K562 (cell line): ENCODE measurements around the gene COPS4. TPM values are rescaled to one million over a fixed set of nuclear protein-coding genes. Genes with fewer than 3 reads are reported as not detected.
"Not testable (repeated sequence)": the region's sequence is repeated elsewhere in the genome, so short reads cannot be mapped to it uniquely, and the experiment has no call there.

Experiments
- ATAC-seq: fragments of 200-7000 bp; cut with Tn5 transposase; 3 replicates; pipeline ENCODE4 v1.9.1; 2020; ENCODE audit warnings: moderate library complexity
- BruUV-seq: library from RNA; stranded (reverse); fragments of 400-500 nt; replicated peaks from 2 replicates; lab custom pipeline; 2021; lab: Mats Ljungman, UMichigan
- CTCF ChIA-PET: fragments of 300-600 bp; formaldehyde crosslinking; extraction: SDS; loops from one replicate; lab custom pipeline; 2021; ENCODE audit warnings: low intra/inter-chr PET ratio; lab: Yijun Ruan, JAX
- POLR2A ChIA-PET: fragments of 300-600, 350-650 bp; sonication (Branson Sonifier 250); formaldehyde crosslinking; extraction: SDS; loops from one replicate; lab custom pipeline; 2021; ENCODE audit warnings: antibody characterized with exemption, inconsistent platforms; lab: Yijun Ruan, JAX
- DNase-seq, 4 experiments: peaks; one replicate each; pipeline versions ENCODE4 v3.0.0 to v3.0.0-alpha.2; 2011 to 2018; ENCODE audit warnings: low spot score in 3 of 4, mixed read lengths in 3 of 4; ENCODE audit errors: extremely low read depth in 1 of 4
- FAIRE-seq: peaks from 2 replicates; lab custom pipeline; 2011; peaks lifted over from hg19 to GRCh38; lab: Jason Lieb, UNC
- H2AFZ ChIP-seq: 2 replicates; pipeline ENCODE4 v1.6.0; 2011; ENCODE audit warnings: low read depth, low read length, control low read depth, inconsistent platforms
- H3K27ac ChIP-seq: fragments of 200-600 bp; 3 replicates; pipeline ENCODE4 v1.8.0; 2011; ENCODE audit warnings: low read depth, mild to moderate bottlenecking, control low read depth, inconsistent platforms, low read length, moderate library complexity, mixed read lengths; ENCODE audit errors: extremely low read depth
- H3K27me3 ChIP-seq, 2 experiments: fragments of 300-600 bp in 1 of 2; 2 replicates in 1 of 2; 3 replicates in 1 of 2; pipeline versions ENCODE4 v1.6.0 to v1.8.0; 2011; ENCODE audit warnings: inconsistent platforms in 2 of 2, low read length in 2 of 2, mild to moderate bottlenecking in 1 of 2, mixed read lengths in 1 of 2, moderate library complexity in 1 of 2; ENCODE audit not compliant: control insufficient read depth in 2 of 2, insufficient read depth in 2 of 2
- H3K36me3 ChIP-seq: fragments of 300-600 bp; 3 replicates; pipeline ENCODE4 v1.8.0; 2011; ENCODE audit warnings: mild to moderate bottlenecking, low read length, inconsistent platforms; ENCODE audit not compliant: control insufficient read depth, insufficient read depth
- H3K4me1 ChIP-seq, 2 experiments: fragments of 200-600 bp in 1 of 2; replicated peaks in 1 of 2; 2 replicates in 1 of 2; 3 replicates in 1 of 2; pipeline versions ENCODE4 v1.5.1 to v1.8.0; 2011; ENCODE audit warnings: inconsistent platforms in 2 of 2, low read length in 2 of 2, mild to moderate bottlenecking in 1 of 2, mixed read lengths in 1 of 2, moderate library complexity in 1 of 2; ENCODE audit not compliant: control insufficient read depth in 2 of 2, insufficient read depth in 2 of 2
- H3K4me2 ChIP-seq: 2 replicates; pipeline ENCODE4 v1.6.1; 2011; ENCODE audit warnings: low read length, control low read depth, inconsistent platforms, mixed read lengths; ENCODE audit not compliant: insufficient read depth
- H3K4me3 ChIP-seq: fragments of 200-600 bp; sonication (generic), shearing (Covaris generic); 2 replicates; pipeline ENCODE4 v1.5.1; 2016; ENCODE audit warnings: control low read depth, inconsistent platforms
- H3K79me2 ChIP-seq: fragments of 200-600 bp; 3 replicates; pipeline ENCODE4 v1.8.0; 2011; ENCODE audit warnings: low read length, inconsistent platforms; ENCODE audit not compliant: control insufficient read depth, insufficient read depth
- H3K9ac ChIP-seq, 2 experiments: 2 replicates each; pipeline versions ENCODE4 v1.6.0 to v1.6.1; 2011; ENCODE audit warnings: low read depth in 2 of 2, low read length in 2 of 2, control low read depth in 1 of 2, inconsistent platforms in 1 of 2, mild to moderate bottlenecking in 1 of 2, mixed read lengths in 1 of 2; ENCODE audit not compliant: insufficient read depth in 1 of 2
- H3K9me1 ChIP-seq: one replicate; pipeline ENCODE4 v1.6.0; 2011; ENCODE audit warnings: inconsistent platforms, mild to moderate bottlenecking, low read length, moderate library complexity; ENCODE audit not compliant: control insufficient read depth, insufficient read depth
- H3K9me3 ChIP-seq: replicated peaks from 2 replicates; pipeline ENCODE4 v1.5.1; 2011; ENCODE audit warnings: low read depth, low read length, inconsistent platforms; ENCODE audit not compliant: control insufficient read depth, insufficient read depth
- H4K20me1 ChIP-seq: replicated peaks from 2 replicates; pipeline ENCODE4 v1.6.1; 2011; ENCODE audit warnings: low read length, inconsistent platforms, mixed read lengths; ENCODE audit not compliant: control insufficient read depth, insufficient read depth
- ATF3 ChIP-seq, 2 experiments: fragments of 450-650 bp in 1 of 2; sonication (generic) in 1 of 2; formaldehyde crosslinking in 1 of 2; IDR thresholded peaks in 1 of 2; conservative IDR thresholded peaks in 1 of 2; 2 replicates each; pipeline versions ENCODE4 v1.6.1 to v1.8.1; 2016 to 2023; ENCODE audit warnings: mild to moderate bottlenecking in 2 of 2, moderate library complexity in 2 of 2, inconsistent platforms in 1 of 2, missing genetic modification reagents in 1 of 2
- CEBPB ChIP-seq: fragments of 450-650 bp; IDR thresholded peaks from 2 replicates; pipeline ENCODE4 v1.6.1; 2016; ENCODE audit warnings: missing genetic modification characterization, missing compliant biosample characterization
- CEBPG ChIP-seq, 3 experiments: fragments of 200-800 bp in 1 of 3; sonication (Bioruptor generic) in 1 of 3; sonication (generic) in 1 of 3; formaldehyde crosslinking in 1 of 3; IDR thresholded peaks in 2 of 3; conservative IDR thresholded peaks in 1 of 3; 2 replicates each; pipeline versions ENCODE4 v1.6.1 to v1.8.0; 2016 to 2022; ENCODE audit warnings: missing compliant biosample characterization in 2 of 3, missing genetic modification characterization in 2 of 3, mild to moderate bottlenecking in 1 of 3, missing genetic modification reagents in 1 of 3
- DPF2 ChIP-seq: fragments of 450-650 bp; IDR thresholded peaks from 2 replicates; pipeline ENCODE4 v1.6.1; 2016
- FOXO4 ChIP-seq: fragments of 450-650 bp; formaldehyde crosslinking; IDR thresholded peaks from 2 replicates; pipeline ENCODE4 v1.4.0; 2020; ENCODE audit warnings: mild to moderate bottlenecking, moderate library complexity
- WGBS: fragments of 100-300 bp; shearing (Covaris generic); methylation state at CpG from one replicate; pipeline ENCODE4 v1.1.6; 2016; ENCODE audit warnings: low coverage, mixed read lengths; ENCODE audit not compliant: insufficient coverage; ENCODE audit errors: missing lambda C conversion rate; 5-methylcytosine and 5-hydroxymethylcytosine counted together
- in situ Hi-C: fragments of 300-500 bp; cut with MboI; formaldehyde crosslinking; loops from 4 replicates; pipeline ENCODE4 v1.15.0; 2018; ENCODE audit warnings: inconsistent platforms, mixed read lengths
- intact Hi-C: fragments of 100-400 bp; cut with micrococcal nuclease; formaldehyde crosslinking; loops from 2 replicates; pipeline ENCODE4 v1.14.2; 2022
- polyA plus RNA-seq, 8 experiments: library from polyadenylated mRNA; depleted of rRNA in 4 of 8; stranded (reverse) in 5 of 8; unstranded in 3 of 8; fragments of >200 nt; fragmentation: Nextera tagmentation in 2 of 8; fragmentation: Illumina TruSeq in 1 of 8; extraction: Ambion mirVana in 2 of 8; extraction: Trizol in 1 of 8; gene quantifications; 2 replicates each; pipeline versions ENCODE4 v1.2.1 to v1.2.3, GENCODE V29; 2011 to 2014; ENCODE audit warnings: inconsistent platforms in 1 of 8, missing spikeins in 1 of 8
- total RNA-seq, 7 experiments: library from RNA; depleted of rRNA in 6 of 7; stranded (reverse); fragments of >200 nt in 6 of 7; fragmentation: Illumina TruSeq in 2 of 7; extraction: Trizol in 2 of 7; gene quantifications; 2 replicates each; pipeline versions ENCODE4 v1.2.1 to v1.2.3, GENCODE V29; 2011 to 2021; ENCODE audit warnings: low replicate concordance in 1 of 7

Gene COPS4
- total and polyA plus RNA-seq, 9 of the 15 experiments (the other 6 are each of a cell fraction or from before 2014, with no cell fraction given): 44.7 to 180 (median 70.9) TPM

- H3K4me3 ChIP-seq, H3K4me2 ChIP-seq, H3K4me1 ChIP-seq, H3K27me3 ChIP-seq, H3K9me1 ChIP-seq, in situ Hi-C loops, H3K36me3 ChIP-seq, ATAC-seq, FAIRE-seq, H3K9ac ChIP-seq, H3K9me3 ChIP-seq, DNase-seq, H2AFZ ChIP-seq, H3K27ac ChIP-seq, H4K20me1 ChIP-seq, intact Hi-C loops, CTCF ChIA-PET, BruUV-seq: not testable (repeated sequence)
- H3K79me2 ChIP-seq: peaks cover 93% of the 10 kb centered on the region
- 86% methylated on average over 14 of the region's 14 CpGs for WGBS
- POLR2A ChIA-PET: interaction anchor here (1.7 kb wide), 1 partner anchor 9 kb away, joined by 6 read pairs; no protein-coding TSS in a partner anchor
These were observed 31.8 kb upstream of the COPS4 start for GRCh38 chr4:83003044-83003791.

- H3K4me1 ChIP-seq: peaks cover 6 to 16% of the 10 kb centered on the region in 2 experiments; a peak in 3 of 5 replicates
- BruUV-seq: TSS peak; percentile 31
- in situ Hi-C loops: no loop called here
- DNase-seq (no peak), FAIRE-seq (no peak), ATAC-seq (no peak)
- no peak overlapping the region for H2AFZ ChIP-seq
- TF ChIP-seq ATF3 (IDR thresholded peaks at IDR 0.05) (peak; percentile 69), ATF3 (CRISPR knock-in tag; conservative IDR thresholded peaks at IDR 0.05) (no peak), DPF2 (0 out of 2 replicates have a peak, but pooled peaks have one; percentile 6), CEBPB (tag) (peak; percentile 51), FOXO4 (no peak), CEBPG (CRISPR knock-in tag; IDR thresholded peaks at IDR 0.05) (no peak; the same call in 1 of the 2 replicates), CEBPG (tag; conservative IDR thresholded peaks at IDR 0.05 in 1 of 2, IDR thresholded peaks at IDR 0.05 in 1 of 2) (peak; percentile 66 to 72)
- intact Hi-C loops: no loop called here
- H3K36me3 ChIP-seq: no peaks in the 10 kb centered on the region
- H3K27ac ChIP-seq: peak overlapping the region; percentile 87; the same call in 2 of the 3 replicates
- H3K9me1 ChIP-seq: no peaks in the 10 kb centered on the region
- WGBS: 9% methylated on average over 3 of the region's 3 CpGs
- no peaks in the 10 kb centered on the region for H3K9me3 ChIP-seq
- peak overlapping the region; percentile 92 for H3K4me2 ChIP-seq
- CTCF ChIA-PET: no interaction called here
- H3K9ac ChIP-seq: peak overlapping the region in 1 of 2 experiments; percentile 85; a peak in 2 of 4 replicates
- no peaks in the 10 kb centered on the region for H3K27me3 ChIP-seq
- POLR2A ChIA-PET: interaction anchor here (0.6 to 2.6 kb wide), 4 partner anchors 10 to 77 kb away, joined by 3 to 8 read pairs (median 4); no protein-coding TSS in a partner anchor
- H3K79me2 ChIP-seq: peaks cover 81% of the 10 kb centered on the region
- H3K4me3 ChIP-seq: peak overlapping the region; percentile 87
- H4K20me1 ChIP-seq: no peaks in the 10 kb centered on the region
These were observed 25.5 kb upstream of the COPS4 start for GRCh38 chr4:83009529-83009928.
